Measurements from ENCODE around the gene SLC39A1. TPM values are rescaled to one million over a fixed set of nuclear protein-coding genes. Genes with fewer than 3 reads are reported as not detected.

The SLC39A1 gene
- total and polyA plus RNA-seq, 2 donors (not counting 3 experiments of a cell fraction or from before 2014, with no cell fraction given): 75.8 to 98.0 TPM

GRCh38 chr1:153995202-153995601 is 31.9 kb upstream of the SLC39A1 start:
- CTCF ChIA-PET: interaction anchor here (1.2 kb wide), 1 partner anchor 340 kb away, joined by 4 read pairs; no protein-coding TSS in a partner anchor
- no peak overlapping the region for H3K4me3 ChIP-seq (replicated peaks in 1 of 3; ENCODE audit: insufficient read depth in 1 of 3, low read depth in 1 of 3, low read length in 3 of 3)
- FAIRE-seq: no peak
- DNase-seq (ENCODE audit: low read depth, low spot score): no peak
- H3K27me3 ChIP-seq (ENCODE audit: control insufficient read depth in 2 of 2, insufficient read depth in 2 of 2, low read length in 2 of 2): no peaks in the 10 kb centered on the region
- peaks cover 21% of the 10 kb centered on the region for H3K79me2 ChIP-seq (ENCODE audit: control insufficient read depth, insufficient read depth, low read length)
- H3K9me1 ChIP-seq (replicated peaks; ENCODE audit: control insufficient read depth, extremely low read depth, insufficient read depth, low read length): no peaks in the 10 kb centered on the region
- peaks cover 17% of the 10 kb centered on the region for H3K4me1 ChIP-seq (ENCODE audit: control insufficient read depth, extremely low read depth, insufficient read depth, low read length)
- intact Hi-C loops (cut with micrococcal nuclease): loop anchor here (10.0 kb wide), 1 partner anchor 160 kb away; the partner anchor contains the start of gene NUP210L
- no peak overlapping the region for H2AFZ ChIP-seq (ENCODE audit: low read depth, low read length)
- no TSS peak for BruUV-seq (replicated peaks)
- H3K9ac ChIP-seq (replicated peaks; ENCODE audit: extremely low read depth, insufficient read depth, low read length): no peak overlapping the region
- dilution Hi-C loops (cut with MboI; ENCODE audit: extremely low pct_ligation_motif_present, low sequenced_read_pairs): no loop called here
- POLR2A ChIA-PET: interaction anchor here (0.5 kb wide), 1 partner anchor 180 kb away, joined by 7 read pairs; no protein-coding TSS in a partner anchor
- TF ChIP-seq, protein P1, sequence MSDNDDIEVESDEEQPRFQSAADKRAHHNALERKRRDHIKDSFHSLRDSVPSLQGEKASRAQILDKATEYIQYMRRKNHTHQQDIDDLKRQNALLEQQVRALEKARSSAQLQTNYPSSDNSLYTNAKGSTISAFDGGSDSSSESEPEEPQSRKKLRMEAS (IDR thresholded peaks at IDR 0.05; ENCODE audit: insufficient read depth, insufficient read length): no peak
- TF ChIP-seq POLR2A (IDR thresholded peaks at IDR 0.05; ENCODE audit: low read depth, low read length): no peak
- TF ChIP-seq EZH2 (IDR thresholded peaks at IDR 0.05; ENCODE audit: borderline replicate concordance, low read depth, low read length, severe bottlenecking): no peak
- TF ChIP-seq, protein P2, sequence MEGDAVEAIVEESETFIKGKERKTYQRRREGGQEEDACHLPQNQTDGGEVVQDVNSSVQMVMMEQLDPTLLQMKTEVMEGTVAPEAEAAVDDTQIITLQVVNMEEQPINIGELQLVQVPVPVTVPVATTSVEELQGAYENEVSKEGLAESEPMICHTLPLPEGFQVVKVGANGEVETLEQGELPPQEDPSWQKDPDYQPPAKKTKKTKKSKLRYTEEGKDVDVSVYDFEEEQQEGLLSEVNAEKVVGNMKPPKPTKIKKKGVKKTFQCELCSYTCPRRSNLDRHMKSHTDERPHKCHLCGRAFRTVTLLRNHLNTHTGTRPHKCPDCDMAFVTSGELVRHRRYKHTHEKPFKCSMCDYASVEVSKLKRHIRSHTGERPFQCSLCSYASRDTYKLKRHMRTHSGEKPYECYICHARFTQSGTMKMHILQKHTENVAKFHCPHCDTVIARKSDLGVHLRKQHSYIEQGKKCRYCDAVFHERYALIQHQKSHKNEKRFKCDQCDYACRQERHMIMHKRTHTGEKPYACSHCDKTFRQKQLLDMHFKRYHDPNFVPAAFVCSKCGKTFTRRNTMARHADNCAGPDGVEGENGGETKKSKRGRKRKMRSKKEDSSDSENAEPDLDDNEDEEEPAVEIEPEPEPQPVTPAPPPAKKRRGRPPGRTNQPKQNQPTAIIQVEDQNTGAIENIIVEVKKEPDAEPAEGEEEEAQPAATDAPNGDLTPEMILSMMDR (IDR thresholded peaks at IDR 0.05; ENCODE audit: extremely low read depth in 1 of 2, insufficient read depth in 1 of 2, low read depth in 1 of 2, low read length in 2 of 2): no peak
- no peak for TF ChIP-seq POLR2AphosphoS5 (IDR thresholded peaks at IDR 0.05; ENCODE audit: insufficient read depth, low read depth, low read length)
- no peak for TF ChIP-seq JUN (IDR thresholded peaks at IDR 0.05; ENCODE audit: borderline replicate concordance, insufficient read depth, insufficient read length, low read depth)
- no peak for TF ChIP-seq FOS (IDR thresholded peaks at IDR 0.05; ENCODE audit: borderline replicate concordance, insufficient read depth, low read length)
- no peak for TF ChIP-seq GATA2 (IDR thresholded peaks at IDR 0.05; ENCODE audit: insufficient read depth, insufficient read length, low read depth, low read length)
- no peaks in the 10 kb centered on the region for H3K9me3 ChIP-seq (replicated peaks; ENCODE audit: control insufficient read depth, insufficient read depth, low read length)
- H3K36me3 ChIP-seq (ENCODE audit: control insufficient read depth in 2 of 2, extremely low read depth in 1 of 2, insufficient read depth in 2 of 2, low read length in 2 of 2): peaks cover 9 to 10% of the 10 kb centered on the region in 2 experiments
- no peaks in the 10 kb centered on the region for H4K20me1 ChIP-seq (replicated peaks; ENCODE audit: control insufficient read depth, extremely low read depth, insufficient read depth, low read length)
- H3K4me2 ChIP-seq (ENCODE audit: insufficient read depth, low read length): no peak overlapping the region
- no peak overlapping the region for H3K27ac ChIP-seq (ENCODE audit: insufficient read depth, low read depth, low read length)
